ENCODE data around the gene EOGT.

- no peak for TF ChIP-seq POLR2A (IDR thresholded peaks at IDR 0.05)
- no peak for TF ChIP-seq CTCF (IDR thresholded peaks at IDR 0.05)
- TF ChIP-seq POLR2AphosphoS5 (IDR thresholded peaks at IDR 0.05) = no peak
- TF ChIP-seq EP300 (IDR thresholded peaks at IDR 0.05; ENCODE audit: low read depth) = no peak
Measured at GRCh38 chr3:68963891-68964290, 49.6 kb downstream of the EOGT start.

Data from transverse colon (tissue), 4 donors.